Right hindlimb (tissue), 1 donor: ENCODE measurements around the gene IFNB1.

ENCODE experiments used
- DNase-seq: peaks from one replicate; pipeline ENCODE4 v3.0.0-alpha.2; 2018

IFNB1 gene

DNA sequence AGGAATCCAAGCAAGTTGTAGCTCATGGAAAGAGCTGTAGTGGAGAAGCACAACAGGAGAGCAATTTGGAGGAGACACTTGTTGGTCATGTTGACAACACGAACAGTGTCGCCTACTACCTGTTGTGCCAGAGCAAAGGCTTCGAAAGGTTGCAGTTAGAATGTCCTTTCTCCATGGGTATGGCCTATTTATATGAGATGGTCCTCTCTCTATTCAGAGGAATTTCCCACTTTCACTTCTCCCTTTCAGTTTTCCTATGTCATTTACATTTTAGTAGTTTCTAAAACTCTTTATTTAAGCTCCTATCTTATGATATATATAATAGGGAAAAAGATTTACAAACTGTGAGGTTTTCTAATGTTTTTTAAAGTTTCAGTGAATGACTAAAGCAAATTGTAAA is at the start of gene IFNB1:
TSS of gene IFNB1 (minus strand) at position 162 of the 400 bp plus-strand sequence. CDS start at position 89, 73 bp downstream.
- no peak for DNase-seq

DNA sequence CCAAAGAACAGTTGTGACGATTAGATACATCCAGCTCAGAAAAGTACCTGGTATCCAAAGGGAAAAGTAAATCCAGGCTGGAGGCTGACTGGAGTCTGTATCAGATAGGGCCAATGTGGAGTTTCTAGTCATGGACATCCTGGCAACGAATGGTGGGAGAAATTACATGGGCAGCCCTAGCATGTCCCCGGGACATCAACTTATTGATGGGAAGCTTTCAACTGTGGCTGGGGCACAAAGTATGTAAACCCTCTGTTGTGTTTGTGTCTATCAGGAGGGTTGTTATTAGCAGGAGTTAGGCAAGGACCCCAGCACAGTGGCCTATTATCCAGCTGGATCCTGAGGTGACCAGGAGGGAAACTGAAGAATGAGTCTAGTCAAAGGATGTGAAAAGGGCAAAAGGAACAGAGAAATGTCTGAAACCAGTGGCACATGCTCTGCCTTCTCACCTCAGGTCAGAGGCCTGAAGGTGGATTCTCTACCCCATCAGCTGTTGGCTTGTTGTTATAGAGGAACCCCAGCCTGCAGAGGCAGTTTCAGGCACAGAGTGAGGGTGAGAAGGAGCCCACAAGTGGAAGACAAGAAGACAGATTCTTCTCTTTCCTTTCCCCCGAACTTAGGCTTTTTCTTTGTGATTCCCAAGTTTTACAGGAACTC is 44.0 kb upstream of the IFNB1 start:
- DNase-seq = no peak

DNA sequence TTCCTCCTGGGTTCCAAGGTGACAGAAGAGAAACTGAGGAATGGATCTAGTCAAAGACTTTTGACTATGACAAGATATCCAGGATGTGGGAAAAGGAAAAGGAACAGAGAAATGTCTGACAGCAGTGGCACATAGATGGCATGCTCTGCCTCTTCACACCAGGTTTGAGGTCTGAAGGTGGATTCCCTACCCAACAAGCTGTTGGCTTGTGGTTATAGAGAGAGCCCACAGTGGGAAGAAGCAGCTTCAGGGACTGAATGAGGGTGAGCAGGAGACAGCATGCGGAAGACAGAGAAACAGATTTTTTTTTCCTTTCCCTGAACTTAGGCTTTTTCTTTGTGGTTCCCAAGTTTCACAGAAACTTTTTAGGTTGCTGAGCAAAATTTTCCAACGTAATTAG is 43.3 kb upstream of the IFNB1 start:
- no peak for DNase-seq

DNA sequence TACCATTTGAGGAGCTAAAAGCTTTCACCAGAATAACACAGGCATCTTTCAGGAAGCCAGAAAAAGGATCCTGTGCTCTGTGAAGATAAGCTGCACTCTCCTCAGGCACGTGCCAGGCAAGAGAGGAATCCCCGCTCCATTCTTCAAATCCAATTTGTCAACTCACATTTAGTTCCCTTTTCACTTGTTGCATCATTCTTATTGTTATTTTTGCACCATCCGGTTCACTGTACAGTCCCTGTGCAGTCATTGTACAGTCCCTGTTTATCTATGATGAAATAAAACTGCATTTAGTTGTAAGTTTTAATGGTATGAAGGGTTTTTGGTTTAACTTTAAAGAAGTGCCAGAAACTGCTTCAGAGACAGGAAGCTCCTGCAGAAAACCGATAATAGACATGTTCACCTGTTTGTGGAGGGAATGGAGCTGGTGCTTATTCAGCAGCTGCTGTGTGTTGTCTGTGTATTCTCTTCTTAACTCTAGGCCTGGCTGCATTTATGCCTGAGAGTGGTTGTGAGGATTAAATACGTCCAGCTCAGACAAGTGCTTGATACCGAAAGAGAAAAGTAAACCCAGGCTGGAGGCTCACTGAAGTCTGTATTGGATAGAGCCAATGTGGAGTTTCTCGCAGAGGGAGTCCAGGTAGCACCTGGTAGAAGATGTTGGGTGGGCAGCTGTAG is 41.5 kb upstream of the IFNB1 start:
- no peak for DNase-seq

DNA sequence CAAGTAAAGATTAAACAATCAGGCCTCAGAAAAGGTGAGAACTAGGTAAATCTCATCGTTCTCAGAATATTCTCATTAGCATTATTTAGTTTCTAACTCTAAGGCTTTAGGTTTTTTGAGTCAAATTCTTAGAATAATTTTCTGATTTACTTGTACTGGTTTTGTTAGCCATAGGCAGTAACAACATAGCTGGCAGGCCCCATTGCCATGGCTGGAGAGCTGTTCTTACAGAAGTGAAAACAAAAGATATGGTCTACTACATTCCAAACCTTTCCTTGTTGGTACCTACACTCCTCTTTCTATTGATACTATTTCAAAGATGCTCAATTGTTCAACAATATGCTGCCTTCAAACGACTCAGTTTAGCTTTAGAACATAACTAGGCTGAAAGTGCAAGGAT is 36.6 kb upstream of the IFNB1 start:
- no peak for DNase-seq

DNA sequence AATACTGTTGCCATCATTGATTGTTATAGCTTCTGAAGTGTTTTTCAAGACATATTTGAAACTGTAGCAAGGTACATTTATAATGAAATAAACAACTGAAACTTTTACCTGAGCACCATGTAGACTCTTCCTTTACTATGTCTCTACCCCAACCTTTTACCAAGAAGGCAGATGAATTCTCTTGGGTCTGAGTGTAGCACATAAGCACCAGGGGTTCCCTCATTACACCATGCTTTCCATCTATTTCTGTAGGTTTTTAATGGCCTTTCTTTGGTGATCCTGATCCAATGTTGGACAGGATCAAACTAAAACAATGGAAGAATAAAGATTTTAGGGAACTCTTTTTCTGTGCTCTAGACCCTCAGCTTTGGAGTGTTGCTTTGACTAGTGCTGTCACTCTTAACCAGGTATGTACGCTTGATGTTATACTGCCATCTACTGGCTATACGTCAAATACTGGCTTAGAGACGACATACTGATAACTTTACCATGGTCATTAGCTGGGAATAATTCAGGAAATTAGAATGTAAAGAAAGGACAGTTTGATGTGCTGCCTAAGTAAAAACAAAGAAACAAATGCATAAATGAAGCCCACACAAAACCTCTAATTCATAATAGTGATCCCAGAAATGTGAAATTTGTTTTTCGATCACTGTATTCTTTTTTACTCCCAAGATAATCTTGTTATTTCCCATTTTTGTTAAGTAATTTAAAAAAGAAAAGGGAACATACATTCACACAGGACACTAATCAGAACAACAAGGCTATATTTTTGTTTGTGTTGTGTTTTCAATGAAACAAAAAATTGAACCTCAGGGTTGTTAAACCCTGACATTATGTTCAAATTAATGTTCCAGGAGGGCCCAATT is 33.2 kb upstream of the IFNB1 start:
- no peak for DNase-seq

DNA sequence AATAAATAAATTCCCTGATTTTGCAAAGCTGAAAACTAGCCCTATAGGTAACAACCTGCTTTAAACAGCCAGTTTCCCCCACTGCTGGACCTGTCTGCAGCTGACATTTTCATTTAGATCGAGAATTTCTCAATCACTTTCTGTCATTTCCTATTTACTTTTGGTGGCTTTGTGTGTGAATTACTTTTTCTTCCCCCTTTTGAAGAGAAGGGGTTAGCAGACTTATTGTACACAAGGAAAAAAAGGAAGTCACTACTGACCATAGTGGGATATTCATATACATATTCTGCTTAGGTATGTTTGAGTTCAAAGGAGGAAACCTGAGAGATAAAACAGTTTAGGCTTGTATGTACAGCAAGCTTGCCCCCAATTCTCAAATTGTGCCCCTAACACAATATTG is 27.0 kb upstream of the IFNB1 start:
- no peak for DNase-seq

DNA sequence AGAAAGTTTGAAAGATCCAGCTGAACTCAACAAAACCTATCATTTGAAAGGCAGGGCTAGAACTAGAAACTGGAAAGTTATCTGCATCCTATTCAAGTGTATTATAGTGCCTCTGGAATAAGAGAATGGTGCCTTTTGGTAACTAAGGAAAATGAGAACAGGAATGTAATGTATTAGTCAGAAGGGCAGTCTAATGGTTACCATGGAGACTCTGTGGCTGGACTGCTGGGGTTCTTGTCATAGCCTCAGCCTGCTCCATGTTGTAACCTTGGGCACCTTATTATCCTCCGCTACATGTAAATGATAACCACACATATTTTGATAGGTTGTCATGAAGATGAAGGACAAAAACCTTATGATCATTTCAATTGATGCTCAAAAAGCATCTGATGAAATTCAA is 24.6 kb upstream of the IFNB1 start:
- DNase-seq = no peak

DNA sequence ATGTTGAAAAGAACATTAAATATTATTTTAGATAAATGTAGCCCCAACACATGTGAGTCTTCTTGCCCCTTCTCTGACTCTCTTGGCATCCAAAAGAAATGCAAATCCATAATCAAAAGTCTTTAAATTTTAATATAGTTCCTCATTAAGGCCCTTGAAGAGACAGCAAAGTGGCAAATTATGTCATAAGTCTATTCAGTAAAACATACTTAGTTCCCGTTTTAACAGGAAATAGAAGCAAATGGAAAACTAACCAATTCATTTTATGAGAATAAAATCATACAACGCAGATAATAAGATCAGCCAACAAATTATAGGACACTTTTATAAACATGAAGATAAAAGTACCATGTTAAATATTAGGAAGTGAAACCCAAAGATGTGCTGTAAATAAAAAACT is 20.1 kb upstream of the IFNB1 start:
- no peak for DNase-seq

DNA sequence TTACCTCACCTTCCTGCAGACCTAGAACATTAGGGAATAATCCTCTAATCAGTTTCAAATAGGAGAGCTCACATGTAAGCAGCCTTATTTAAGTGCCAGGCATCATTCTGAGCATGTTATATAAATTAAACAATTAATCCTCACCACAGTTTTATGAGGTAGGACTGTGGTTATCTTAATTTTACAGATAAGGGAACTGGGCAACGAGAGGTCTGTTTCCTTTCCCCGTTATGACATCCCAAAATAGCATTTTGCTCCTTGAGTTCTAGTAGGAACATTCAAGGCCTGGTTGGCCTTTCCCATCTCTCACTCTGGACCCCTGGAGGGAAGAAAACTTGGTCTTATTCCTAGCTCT is 19.1 kb upstream of the IFNB1 start:
- DNase-seq = no peak

DNA sequence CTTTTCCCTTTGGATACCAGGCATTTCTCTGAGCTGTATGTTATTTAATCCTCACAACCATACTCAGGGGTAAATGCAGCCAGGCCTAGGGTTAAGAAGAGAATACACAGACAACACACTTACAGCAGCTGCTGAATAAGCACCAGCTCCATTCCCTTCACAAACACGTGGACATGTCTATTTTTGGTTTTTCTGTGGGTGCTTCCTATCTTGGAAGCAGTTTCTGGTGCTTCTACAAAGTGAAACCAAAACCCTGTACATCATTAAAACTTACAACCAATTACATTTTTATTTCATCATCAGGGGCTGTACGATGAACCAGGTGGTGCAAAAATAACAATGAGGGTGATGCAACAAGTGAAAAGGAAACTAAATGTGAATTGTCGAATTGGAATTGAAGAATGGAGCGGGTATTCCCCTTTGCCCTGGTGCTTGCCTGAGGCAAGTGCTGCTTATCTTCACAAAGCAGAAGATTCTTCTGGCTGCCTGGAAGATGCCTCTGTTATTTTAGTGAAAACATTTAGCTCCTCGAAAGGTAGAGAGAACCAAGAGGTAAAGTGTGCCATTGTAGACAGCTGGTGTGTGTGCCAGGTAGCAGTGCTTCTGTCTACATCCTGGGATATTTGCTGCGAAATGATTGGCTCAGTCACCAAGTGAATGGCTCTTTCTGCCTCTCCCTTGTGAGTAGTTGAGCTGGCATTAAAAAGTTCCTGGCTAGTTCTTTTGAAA is 18.6 kb upstream of the IFNB1 start:
- no peak for DNase-seq

DNA sequence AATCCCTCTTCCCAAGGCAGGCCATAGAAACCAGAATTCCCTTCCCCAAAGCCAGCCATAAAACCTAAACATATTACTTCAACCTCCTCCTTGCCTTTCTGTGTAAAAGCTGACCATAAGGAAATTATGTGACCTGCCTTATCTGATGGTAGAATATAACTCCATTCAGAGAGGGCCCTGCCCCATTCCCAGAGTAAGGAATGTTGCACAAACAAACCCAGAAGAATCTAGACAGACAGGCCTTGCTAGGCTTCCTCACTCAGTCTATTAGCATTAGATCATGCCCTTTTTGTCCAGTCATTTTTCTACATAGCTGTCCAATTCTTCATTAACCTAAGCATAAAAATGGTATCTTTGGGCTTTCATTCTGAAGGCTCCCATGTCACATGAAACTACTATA is 17.8 kb upstream of the IFNB1 start:
- DNase-seq = no peak

DNA sequence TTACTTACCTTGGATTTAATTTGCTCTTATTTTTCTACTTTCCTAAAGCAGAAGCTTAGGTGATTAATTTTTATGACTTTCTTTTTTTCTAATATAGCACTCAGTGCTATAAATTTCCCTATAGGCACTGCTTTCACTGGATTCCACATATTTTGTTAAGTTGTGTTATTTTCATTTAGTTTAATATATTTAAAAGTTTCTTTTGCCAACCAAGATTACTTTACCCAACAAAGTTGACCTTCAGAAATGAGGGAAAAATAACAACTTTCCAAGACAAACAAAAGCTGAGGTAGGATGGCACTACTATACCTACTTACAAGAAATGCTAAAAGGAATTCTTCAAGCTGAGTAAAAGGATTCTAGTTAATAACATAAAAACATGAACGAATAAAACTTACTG is 8.8 kb upstream of the IFNB1 start:
- no peak for DNase-seq

DNA sequence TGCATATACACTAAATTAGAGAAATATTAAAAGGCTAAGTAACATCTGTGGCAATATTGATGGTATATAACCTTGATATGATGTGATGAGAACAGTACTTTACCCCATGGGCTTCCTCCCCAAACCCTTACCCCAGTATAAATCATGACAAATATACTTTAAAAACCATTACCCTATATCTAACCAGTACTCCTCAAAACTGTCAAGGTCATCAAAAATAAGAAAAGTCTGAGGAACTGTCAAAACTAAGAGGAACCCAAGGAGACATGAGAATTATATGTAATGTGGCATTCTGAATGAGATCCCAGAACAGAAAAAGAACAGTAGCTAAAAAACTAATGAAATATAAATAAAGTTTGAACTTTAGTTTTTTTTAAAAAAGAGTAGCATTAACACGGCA is 7.3 kb upstream of the IFNB1 start:
- no peak for DNase-seq

DNA sequence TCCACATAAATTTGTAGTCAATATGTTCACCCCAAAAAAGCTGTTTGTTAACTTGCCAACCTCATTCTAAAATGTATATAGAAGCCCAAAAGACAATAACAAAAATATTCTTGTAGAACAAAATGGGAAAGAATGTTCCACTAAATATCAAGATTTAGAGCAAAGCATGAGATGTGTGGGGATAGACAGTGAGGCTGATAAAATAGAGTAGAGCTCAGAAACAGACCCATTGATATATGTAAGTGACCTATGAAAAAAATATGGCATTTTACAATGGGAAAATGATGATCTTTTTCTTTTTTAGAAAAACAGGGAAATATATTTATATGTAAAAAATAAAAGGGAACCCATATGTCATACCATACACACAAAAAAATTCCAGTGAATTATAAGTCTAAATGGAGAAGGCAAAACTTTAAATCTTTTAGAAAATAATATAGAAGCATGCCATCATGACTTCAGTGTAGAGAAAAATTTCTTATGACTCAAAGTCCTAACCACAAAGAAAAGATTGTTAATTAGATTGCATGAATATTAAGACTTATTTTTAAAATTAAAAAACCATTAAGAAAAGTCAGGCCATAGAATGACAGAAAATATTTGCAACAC is 6.6 kb upstream of the IFNB1 start:
- no peak for DNase-seq

DNA sequence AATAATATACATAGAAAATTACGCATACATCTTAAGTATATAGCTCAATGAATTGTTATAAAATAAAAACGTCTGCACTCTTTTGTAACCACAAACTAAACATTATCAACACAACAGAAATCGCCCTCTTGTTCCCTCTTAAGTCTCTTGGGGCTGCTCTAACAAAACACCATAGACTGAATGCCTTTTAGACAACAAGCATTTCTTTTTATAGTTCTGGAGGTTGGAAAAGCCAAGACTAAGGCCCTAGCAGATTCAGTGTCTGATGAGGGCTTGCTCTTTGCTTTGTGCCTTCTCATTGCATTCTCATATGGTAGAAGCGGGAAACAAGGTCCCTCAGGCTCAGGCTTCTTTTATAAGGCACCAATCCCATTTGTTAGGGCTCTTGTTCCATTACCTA is 4.9 kb upstream of the IFNB1 start:
- DNase-seq = no peak

DNA sequence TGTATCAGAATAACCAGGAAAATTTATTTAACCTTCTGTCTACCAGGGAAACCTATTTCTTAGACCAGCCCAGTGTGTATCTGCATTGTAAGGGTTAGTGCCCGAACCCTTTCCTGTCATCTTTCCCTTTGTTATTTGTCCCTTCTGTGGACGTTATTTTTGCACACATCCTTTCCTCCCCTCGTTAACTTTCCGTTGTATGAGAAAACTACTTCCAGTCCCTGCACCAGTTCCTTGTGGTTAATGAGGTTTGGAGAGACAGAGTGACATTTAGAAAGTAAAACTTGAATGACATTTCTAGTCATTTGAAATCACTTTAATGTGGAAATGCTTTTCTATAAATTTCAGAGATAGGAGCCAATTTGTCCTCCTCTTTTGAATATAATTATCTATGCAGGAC is 4.3 kb upstream of the IFNB1 start:
- DNase-seq = no peak

DNA sequence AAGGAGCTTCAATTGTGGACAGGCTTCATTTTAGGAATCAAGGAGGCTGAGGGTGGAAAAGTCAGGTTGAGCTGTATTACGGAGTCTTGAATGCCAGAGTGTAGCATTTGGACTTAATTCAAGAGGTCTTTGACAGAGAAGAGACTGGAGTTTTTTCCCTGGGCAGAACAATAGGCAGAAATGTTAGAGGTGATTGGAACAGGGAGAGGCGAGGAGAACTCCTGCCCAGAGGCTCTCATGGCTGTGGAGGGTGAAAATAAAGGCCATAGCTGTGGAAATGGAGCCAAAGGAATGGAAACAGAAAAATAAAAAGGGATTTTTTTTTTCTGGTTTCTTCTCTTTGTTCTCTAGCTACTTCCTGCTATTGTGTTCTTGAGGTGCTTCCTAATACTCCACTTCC is 3.7 kb upstream of the IFNB1 start:
- DNase-seq = no peak

DNA sequence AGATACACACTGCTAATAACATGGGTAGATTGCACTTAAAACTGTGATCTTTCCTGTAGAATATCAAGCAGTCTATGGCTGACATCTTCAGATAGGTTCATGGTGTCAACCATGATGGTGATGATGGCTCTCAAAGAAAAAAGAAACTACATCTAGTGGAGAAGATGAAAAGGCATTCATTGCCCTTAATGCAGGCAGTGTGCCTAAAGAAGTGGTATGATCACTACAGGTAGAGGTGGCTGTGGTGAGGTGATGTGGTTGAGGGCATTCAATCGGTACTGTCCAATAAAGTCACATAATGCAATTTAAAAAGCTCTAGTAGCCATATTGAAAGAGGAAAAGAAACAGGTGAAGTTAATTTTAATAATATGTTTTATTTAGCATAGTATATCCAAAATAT is 3.1 kb upstream of the IFNB1 start:
- DNase-seq = no peak

DNA sequence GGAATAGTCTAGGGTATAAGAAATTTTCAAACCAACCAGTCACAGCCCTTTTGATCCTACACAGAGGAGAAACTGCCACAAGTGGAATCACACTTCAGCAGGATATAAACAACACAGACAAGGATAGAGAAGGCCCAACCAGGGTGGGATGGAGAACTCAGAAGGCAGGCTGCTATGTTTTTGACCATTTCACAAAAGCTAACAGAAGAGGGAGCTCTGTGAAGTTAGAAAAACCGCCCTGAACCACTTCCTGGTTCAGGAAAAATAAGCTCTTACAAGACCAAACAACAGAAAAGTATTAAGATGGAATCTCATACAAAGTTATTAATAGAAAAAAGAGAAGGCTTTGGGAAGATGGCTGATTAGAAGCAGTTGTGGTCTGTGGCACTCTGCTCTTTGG is 960 bp upstream of the IFNB1 start:
- DNase-seq = no peak

DNA sequence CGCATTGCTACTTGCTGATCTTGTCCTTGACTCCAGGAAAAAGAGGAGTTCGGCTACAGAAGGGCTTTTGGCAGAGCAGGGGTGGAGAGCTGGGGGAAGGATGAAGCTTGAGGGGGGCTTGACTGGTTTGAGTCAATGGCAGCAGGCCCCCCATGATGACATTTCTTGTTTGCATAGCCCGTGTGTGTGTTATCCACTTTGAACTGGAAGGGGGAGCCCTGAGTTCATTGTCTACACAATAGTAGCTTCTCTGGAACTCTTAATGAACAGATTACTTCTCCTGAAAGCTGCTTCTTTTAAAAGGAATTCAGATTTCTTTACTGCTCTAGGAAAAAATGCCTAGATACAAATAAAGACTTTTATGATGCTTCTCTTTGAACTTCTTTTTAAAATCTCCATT is 2.3 kb downstream of the IFNB1 start:
- no peak for DNase-seq

DNA sequence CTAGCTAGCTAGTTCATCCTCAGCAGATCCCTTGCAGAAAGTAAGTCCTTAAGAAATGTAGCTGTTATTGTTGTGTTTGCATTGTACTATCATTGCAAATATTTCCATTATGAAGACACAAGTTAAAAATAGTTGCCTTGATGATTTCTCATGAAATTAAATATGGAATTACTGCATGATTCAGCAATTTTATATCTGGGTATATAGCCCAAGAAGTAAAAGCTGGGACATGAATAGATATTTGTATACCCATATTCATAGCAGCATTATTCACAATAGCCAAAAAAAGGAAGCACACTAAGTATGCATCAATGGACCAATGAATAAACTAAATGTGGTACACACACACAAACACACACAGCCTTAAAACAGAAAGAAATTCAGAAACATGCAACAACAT is 6.8 kb downstream of the IFNB1 start:
- DNase-seq = no peak

DNA sequence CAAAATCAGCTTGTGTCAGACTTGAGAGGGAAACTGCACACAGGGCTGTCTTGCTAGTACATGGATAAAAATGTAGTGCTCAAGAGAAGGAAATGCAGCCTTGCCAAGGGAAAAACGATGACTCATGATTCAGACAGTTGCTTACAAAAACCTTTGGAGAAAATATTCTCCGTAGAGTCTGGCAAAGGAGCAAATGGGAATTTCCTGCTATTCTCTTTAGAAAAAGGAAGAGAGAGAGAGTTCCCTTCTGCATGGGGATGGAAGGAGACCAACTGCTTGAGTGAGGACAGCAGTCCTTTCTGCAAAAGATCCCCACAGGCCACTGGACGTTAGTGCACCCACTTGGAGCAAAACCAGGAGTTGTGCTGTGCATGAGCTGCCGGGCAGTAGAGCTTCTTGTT is 7.6 kb downstream of the IFNB1 start:
- peak; percentile 56 for DNase-seq
